BE2C (cell line): ENCODE measurements around the gene ROBO1.

ENCODE experiments used
- DNase-seq: peaks from one replicate; pipeline ENCODE4 v3.0.0-alpha.2; 2020
- H3K27me3 ChIP-seq: fragments of 250-450 bp; sonication (Bioruptor Pico); 2 replicates; pipeline ENCODE4 v1.5.1; 2020; ENCODE audit warnings: mild to moderate bottlenecking
- H3K36me3 ChIP-seq: fragments of 250-450 bp; sonication (Bioruptor Pico); 2 replicates; pipeline ENCODE4 v1.5.1; 2020; ENCODE audit warnings: mild to moderate bottlenecking
- H3K4me1 ChIP-seq: fragments of 250-450 bp; sonication (Bioruptor Pico); 2 replicates; pipeline ENCODE4 v1.5.1; 2020
- H3K4me3 ChIP-seq: 2 replicates; pipeline ENCODE4 v1.5.1; 2011; ENCODE audit warnings: low read depth, low read length
- H3K9me3 ChIP-seq: fragments of 250-450 bp; sonication (Bioruptor Pico); 2 replicates; pipeline ENCODE4 v1.5.1; 2020
- CTCF ChIP-seq: IDR thresholded peaks from 2 replicates; pipeline ENCODE4 v1.5.1; 2012; ENCODE audit warnings: mild to moderate bottlenecking, low read depth, low read length

Gene ROBO1

GRCh38 chr3:78927759-78928158, 840.0 kb downstream of the ROBO1 start:
- H3K9me3 ChIP-seq, result no peaks in the 10 kb centered on the region
- TF ChIP-seq CTCF, result no peak
- H3K27me3 ChIP-seq, result no peaks in the 10 kb centered on the region
- no peak overlapping the region for H3K4me3 ChIP-seq
- peaks cover 12% of the 10 kb centered on the region for H3K4me1 ChIP-seq
- DNase-seq, result no peak
- no peaks in the 10 kb centered on the region for H3K36me3 ChIP-seq

- TF ChIP-seq CTCF, result no peak
- H3K4me3 ChIP-seq, result no peak overlapping the region
- H3K4me1 ChIP-seq, result peaks cover 12% of the 10 kb centered on the region
- H3K36me3 ChIP-seq, result no peaks in the 10 kb centered on the region
- H3K27me3 ChIP-seq, result no peaks in the 10 kb centered on the region
- H3K9me3 ChIP-seq, result no peaks in the 10 kb centered on the region
- DNase-seq, result no peak
These were observed 841.3 kb downstream of the ROBO1 start for GRCh38 chr3:78926523-78926922.

GRCh38 chr3:78924711-78925110, 843.1 kb downstream of the ROBO1 start:
- Histone ChIP-seq H3K36me3 (no peaks in the 10 kb centered on the region), H3K9me3 (no peaks in the 10 kb centered on the region), H3K4me1 (peaks cover 12% of the 10 kb centered on the region), H3K27me3 (no peaks in the 10 kb centered on the region), H3K4me3 (no peak overlapping the region)
- no peak for DNase-seq
- TF ChIP-seq CTCF, result no peak

- Histone ChIP-seq H3K4me1 (peaks cover 7% of the 10 kb centered on the region; the same call in 1 of the 2 replicates), H3K27me3 (no peaks in the 10 kb centered on the region), H3K4me3 (no peak overlapping the region), H3K36me3 (no peaks in the 10 kb centered on the region), H3K9me3 (no peaks in the 10 kb centered on the region)
- TF ChIP-seq CTCF, result no peak
- no peak for DNase-seq
These were observed 848.6 kb downstream of the ROBO1 start for GRCh38 chr3:78919021-78919755.

- no peaks in the 10 kb centered on the region for H3K36me3 ChIP-seq
- H3K4me3 ChIP-seq, result no peak overlapping the region
- peaks cover 11% of the 10 kb centered on the region; the same call in 1 of the 2 replicates for H3K4me1 ChIP-seq
- H3K27me3 ChIP-seq, result no peaks in the 10 kb centered on the region
- H3K9me3 ChIP-seq, result no peaks in the 10 kb centered on the region
- no peak for TF ChIP-seq CTCF
- DNase-seq, result no peak
These were observed 849.3 kb downstream of the ROBO1 start for GRCh38 chr3:78918361-78919020.

GRCh38 chr3:78917536-78917935, 850.3 kb downstream of the ROBO1 start:
- no peaks in the 10 kb centered on the region for H3K9me3 ChIP-seq
- H3K36me3 ChIP-seq, result no peaks in the 10 kb centered on the region
- no peak overlapping the region for H3K4me3 ChIP-seq
- no peaks in the 10 kb centered on the region for H3K27me3 ChIP-seq
- TF ChIP-seq CTCF, result no peak
- DNase-seq, result no peak
- H3K4me1 ChIP-seq, result peaks cover 12% of the 10 kb centered on the region
